Daoy (cell line): ENCODE data around the gene ERP29. TPM values are rescaled to one million over a fixed set of nuclear protein-coding genes. Genes with fewer than 3 reads are reported as not detected.
A peak's percentile ranks its signal among the peaks of the same experiment; 100 is the strongest.
"Not testable (repeated sequence)": the region's sequence is repeated elsewhere in the genome, so short reads cannot be mapped to it uniquely, and the experiment has no call there.

ENCODE experiments used
- DNase-seq: peaks from one replicate; pipeline ENCODE4 v3.0.0-alpha.2; 2015; ENCODE audit warnings: low read depth
- total RNA-seq: library from RNA; depleted of rRNA; stranded (reverse); fragments of >200 nt; shearing (Covaris generic); gene quantifications from 2 replicates; pipeline ENCODE4 v1.2.3, GENCODE V29; 2014

ERP29 gene
- total RNA-seq, 1 experiment from 2014 or later: 54.2 TPM

DNA sequence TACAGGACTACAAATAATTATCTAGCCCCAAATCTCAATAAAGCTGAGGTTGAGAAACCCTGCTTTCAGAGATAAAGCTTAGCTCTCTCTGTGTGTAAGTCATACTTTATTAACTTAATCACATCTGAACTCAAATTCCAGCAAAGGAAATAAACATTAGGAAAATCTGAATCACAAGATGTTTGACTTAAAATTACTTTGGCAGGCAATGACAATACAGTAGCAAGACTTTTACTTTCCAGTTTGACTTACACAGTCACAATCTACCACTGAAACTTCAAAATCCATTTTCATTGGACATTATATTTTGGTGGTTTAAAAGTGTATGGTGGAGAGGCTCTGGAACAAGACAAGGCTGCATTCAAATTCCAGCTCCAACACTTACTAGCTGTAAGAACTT is 11.7 kb upstream of the ERP29 start:
- DNase-seq: no peak

DNA sequence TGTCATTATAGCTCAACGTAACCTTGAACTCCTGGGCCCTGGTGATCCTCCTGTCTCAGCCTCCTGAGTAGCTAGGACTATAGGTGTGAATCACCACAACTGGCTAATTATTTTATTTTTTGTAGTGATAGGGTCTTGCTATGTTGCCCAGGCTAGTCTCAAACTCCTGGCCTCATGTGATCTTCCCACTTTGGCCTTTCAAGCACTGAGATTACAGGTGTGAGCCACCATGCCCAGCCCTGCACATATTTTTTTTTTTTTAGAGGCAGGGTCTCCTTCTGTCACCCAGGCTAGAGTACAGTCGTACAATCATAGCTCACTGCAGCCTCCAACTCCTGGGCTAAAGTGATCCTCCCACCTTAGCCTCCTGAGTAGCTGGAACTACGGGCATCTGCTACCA is 9.2 kb upstream of the ERP29 start:
- DNase-seq: no peak

DNA sequence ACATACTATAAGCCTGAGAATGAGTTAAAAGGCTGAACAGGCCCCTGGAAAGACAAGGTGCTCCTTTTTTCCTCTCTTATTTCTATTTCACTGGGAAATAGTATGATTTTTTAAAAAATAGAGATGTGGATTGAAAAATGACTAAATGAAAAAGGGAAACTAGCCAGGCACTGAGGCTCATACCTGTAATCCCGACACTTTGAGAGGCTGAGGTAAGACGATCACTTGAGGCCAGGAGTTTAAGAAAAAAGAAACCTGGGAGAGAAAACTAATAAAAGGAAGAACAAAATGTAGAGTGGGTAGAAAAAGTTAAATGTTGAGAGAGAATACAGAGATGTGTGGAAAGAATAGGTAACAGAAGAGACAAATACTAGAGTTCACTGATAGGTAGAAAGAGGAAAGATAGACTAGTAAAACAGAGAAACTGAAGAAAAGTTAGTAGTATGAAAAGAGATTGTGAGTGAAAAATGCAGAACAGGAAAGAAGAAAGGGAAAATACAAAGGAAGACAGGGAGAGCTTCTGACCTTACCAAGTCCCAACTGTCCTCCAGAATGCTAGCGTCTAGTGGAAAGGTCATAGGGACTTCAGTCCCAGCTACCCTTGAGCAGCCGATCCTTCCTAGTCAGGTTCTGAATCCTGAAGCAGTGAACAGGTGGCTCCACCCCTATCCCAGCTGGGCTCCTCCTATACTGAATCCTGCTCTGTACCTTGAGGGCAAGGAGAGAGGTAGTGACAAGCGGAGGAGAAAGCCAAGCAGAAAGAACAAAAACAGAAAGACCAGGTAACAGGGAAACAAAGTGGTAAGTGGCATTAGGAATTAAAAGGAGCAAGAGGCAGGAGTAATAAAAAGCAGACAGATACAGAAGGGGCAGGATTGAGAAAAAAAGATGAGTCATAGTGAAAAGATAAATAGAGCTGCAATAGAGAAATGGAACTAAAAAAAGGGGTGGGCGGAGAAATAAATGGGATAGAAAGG is 7.5 kb upstream of the ERP29 start:
- DNase-seq: no peak

DNA sequence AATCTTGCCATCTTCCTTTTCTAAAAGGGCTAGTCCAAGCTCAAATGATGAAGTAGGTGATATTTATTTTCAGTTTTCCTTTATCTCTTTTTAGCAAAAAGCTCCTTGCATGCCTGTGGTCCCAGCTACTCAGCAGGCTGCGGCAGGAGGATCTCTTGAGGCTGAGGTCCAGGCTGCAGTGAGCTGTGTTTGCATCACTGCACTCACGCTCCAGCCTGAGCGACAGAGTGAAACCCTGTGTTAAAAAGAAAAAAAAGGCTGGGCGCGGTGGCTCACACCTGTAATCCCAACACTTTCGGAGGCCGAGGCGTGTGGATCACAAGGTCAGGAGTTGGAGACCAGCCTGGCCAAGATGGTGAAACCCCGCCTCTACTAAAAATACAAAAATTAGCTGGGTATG is 5.3 kb upstream of the ERP29 start:
- no peak for DNase-seq

DNA sequence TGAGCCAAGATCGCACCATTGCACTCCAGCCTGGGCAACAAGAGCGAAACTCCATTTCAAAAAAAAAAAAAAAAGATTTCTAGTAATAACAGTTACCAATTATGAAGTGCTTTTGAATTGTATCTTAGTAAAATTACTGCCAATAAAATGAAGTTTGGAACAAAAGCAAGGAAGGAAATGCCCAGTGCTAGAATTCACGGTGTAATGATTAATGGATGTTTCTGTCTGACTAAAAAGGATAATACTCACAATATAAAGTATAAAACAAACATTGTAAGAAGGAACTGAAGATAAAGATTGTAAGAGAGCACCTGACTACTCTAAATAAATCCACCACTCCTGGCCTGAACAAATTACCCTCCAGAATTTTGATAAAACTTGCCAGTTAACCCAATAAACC is 4.3 kb upstream of the ERP29 start:
- no peak for DNase-seq

DNA sequence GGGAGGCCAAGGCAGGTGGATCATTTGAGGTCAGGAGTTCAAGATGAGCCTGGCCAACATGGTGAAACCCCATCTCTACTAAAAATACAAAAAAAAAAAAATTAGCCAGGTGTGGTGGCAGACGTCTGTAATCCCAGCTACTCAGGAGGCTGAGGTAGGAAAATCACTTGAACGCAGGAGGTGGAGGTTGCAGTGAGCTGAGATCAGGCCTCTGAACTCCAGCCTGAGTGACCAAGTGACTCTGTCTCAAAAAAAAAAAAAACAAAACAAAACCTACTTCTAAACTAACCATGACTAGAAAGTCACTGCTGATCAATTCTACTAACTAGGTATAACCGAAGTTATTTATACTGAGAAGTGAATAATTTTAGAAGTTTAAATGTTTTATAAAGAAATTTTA is 3.6 kb upstream of the ERP29 start:
- not testable (repeated sequence) for DNase-seq

DNA sequence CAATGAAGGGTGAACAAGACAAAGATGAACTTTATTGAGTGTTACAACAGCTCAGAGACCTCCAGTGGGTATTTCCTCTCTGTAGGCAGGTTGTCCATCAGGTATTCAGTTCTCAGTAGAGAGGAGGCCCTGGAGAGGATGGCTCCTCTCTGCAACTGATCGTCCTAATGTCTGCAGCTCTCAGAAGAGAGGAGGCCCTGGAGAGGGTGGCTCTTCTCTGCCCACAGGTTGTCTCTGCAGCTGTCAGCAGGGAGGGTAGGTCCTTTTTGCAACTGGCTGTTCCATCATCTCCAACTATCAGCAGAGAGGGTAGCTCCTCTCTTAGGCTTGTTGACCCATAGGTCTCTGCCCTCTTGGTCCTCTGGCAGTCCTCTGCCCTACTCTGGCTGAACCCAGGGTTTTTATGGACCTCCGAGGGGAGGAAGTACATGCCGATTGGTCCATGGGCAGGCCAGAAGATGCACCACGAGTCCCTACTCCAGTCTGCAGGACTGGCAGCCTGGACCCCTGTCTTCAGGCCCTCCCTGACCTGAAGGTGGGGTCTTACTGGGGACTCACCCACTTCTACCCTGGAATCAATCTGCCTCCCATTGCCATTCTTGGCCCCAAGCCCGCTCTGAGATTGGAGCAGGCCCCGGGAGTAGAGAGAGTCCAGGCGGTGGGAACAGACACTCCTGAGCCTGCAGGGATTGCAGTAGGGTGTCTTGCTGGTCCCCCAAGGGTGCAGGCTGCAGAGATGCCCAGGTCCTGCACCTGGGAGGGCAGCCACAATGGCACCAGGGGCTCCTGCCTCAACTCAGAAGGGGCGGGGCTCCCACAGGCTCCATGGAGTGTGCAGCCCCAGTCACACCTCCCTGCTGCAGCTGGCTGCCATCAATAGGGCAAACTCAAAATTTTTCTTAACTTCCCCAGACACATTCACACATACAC is 2.5 kb upstream of the ERP29 start:
- DNase-seq: no peak

DNA sequence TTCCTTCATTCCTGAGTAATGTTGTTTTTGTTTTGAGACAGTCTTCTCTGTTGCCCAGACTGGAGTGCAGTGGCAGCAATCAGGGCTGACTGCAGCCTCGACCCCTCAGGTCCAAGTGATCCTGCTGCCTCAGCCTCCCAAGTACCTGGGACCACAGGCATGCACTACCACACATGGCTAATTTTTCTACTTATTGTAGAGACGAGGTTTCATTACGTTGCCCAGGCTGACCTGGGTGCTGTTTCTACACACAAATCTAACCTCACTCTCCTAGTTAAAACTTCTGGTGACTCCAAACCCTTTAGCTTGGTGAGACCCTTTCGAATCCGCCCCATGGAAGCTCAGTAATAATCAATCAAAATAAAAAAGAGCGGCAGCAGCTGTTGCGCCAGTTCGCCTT is 1.5 kb upstream of the ERP29 start:
- DNase-seq: no peak

DNA sequence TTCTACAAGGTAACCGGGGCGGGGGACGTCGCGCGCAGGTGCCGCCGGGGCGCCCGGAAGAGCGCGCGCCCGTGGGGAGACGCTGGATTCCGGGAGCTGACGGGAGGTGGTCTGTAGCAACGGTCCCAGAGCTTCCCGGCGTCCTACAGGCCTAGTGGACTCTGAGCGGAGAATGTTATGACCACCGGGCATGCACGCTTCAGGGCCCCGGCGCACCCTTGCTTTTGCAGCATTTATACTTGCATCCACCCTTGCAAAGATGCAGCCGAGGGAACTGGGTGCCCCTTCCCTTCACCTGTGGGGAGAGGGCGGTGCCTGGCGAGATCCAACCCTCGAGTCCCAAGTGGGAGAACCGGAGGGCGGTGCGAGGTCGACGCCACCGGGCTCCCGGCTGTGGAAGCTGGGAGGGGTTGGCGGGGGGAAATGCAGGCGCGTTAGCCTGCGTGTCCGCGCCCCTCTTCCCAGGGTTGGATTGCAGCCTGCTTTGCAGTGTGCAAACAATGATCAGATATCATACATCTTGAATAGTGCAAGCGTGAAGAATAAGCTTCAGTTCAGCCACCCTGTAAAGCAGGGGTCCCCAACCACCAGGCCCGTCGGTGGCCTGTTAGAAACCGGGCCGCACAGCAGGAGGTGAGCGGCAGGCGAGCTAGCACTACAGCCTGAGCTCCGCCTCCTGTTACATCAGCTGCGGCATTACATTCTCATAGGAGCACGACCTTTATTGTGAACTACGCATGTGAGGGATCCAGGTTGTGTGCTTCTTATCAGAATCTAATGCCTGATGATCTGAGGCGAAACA is 576 bp downstream of the ERP29 start:
- peak; percentile 83 for DNase-seq

DNA sequence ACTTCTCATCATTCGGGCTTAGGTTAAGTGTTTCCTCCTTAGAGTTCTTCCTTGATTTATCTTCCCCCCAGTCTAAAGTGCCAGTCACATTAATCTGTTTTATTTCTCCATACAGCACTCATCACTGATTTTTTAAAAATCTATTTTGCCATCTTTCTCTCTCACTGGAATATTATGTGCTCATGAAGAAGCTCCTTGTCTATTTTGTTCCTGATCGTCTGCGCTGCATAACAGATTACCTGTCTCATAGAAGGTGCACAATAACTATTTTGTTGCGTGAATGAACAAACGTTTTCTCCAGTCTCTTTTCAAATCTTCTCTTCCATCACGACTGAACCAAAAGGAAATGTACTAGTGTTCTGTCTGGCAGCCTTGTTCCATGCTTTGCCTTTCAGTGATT is 2.7 kb downstream of the ERP29 start:
- DNase-seq: no peak

DNA sequence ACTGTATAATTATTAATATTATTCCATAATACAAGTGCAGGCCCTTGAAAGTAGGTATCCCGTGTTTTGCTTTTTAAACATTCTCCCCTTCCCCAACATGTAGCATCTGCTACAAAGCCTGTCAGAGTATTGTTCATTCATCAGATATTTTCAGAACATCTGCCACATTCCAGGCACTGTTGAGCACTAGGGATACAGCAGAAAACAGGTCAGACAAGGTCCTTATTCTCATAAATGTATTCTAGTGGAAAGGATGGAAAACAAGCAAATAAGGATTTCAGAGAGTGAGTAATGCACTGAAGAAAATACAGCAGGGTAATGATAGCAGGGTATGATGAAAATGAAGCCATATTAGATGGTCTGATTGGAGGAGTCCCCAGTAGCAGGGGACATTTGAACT is 3.8 kb downstream of the ERP29 start:
- no peak for DNase-seq

DNA sequence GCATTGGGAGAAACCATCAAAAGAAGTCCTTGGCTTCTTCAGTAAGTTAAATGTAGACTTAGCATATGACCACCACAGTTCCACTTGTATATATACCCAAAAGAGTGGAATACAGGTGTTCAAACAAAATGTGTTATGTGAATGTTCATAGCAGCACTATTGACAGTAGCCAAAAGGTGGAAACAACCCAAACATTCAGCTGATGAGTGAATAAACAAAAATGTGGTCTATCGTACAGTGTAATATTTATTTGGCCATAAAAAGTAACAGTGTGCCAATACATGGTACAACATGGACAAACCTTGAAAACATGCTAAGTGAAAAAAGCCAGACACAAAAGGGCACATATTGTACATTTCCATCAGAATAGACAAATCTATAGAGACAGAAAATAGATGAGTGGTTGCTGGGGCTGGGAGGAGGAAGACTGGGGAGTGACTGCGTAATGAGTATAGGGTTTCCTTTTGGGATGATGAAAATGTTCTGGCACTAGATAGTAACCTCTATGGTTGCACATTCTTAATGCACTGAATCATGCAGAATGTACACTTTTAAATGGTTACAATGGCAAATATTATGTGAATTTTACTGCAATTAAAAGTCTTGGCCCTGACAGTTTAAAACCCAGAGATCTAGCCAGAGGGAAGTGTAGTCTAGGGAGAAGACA is 5.5 kb downstream of the ERP29 start:
- peak; percentile 48 for DNase-seq

DNA sequence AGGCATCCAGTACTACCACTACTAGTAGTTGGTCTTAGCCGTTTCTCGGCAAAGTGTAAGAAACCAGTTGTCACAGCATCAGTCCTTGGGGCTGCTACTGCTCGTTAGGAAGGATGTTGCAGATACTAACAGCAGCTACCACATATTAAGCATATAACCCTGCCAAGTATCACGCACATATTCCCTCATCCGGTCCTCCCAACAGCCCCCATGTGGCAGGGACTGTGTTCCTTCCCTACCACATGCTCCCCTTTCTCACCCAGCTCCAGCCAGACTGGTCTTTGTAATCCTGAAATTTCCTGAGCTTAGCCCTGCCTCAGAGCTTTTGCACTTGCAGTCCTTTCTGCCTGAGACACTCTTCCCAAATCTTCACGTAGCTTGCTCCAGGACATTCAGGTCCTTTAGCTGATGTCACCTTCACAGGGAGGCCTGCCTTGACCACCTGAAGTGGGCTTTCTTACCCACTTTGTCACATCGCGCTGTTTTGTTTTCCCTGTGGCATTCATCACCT is 7.8 kb downstream of the ERP29 start:
- no peak for DNase-seq

DNA sequence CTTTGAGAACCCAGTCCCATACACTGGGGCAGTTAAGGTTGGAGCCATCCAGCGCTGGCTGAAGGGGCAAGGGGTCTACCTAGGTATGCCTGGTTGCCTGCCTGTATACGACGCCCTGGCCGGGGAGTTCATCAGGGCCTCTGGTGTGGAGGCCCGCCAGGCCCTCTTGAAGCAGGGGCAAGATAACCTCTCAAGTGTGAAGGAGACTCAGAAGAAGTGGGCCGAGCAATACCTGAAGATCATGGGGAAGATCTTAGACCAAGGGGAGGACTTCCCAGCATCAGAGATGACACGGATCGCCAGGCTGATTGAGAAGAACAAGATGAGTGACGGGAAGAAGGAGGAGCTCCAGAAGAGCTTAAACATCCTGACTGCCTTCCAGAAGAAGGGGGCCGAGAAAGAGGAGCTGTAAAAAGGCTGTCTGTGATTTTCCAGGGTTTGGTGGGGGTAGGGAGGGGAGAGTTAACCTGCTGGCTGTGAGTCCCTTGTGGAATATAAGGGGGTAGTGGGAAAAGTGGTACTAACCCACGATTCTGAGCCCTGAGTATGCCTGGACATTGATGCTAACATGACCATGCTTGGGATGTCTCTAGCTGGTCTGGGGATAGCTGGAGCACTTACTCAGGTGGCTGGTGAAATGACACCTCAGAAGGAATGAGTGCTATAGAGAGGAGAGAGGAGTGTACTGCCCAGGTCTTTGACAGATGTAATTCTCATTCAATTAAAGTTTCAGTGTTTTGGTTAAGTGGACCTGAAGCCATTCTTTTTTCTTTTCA is 9.2 kb downstream of the ERP29 start:
- DNase-seq: no peak

DNA sequence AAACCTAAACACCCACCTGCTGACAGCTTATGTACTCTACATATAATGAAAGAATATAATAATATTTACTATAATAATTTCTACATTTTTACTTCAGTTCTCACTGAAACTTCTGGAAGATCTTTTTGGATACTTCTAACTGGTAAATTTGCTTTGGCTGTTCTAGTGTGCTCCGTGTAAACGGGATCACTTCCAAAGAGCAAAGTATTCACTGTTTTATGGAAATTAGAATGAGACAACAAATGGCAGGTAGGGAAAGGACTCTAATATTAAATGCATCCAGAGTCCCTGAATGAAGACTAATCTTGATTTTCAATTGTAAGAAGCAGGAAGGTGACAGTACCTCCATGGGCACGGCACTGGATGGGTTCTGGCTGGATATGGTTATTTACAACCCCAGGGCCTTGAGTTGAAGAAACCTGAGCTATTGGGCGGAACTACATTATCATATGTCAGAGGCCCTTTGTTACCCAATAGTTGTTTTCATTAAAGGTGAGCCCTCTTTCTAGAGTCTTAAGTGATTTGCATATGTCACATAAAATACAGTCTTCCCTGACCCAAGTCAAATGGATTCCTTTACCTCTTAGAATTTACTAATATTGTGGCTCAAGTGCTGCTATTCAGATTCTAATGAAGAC is 10.7 kb downstream of the ERP29 start:
- DNase-seq: no peak

DNA sequence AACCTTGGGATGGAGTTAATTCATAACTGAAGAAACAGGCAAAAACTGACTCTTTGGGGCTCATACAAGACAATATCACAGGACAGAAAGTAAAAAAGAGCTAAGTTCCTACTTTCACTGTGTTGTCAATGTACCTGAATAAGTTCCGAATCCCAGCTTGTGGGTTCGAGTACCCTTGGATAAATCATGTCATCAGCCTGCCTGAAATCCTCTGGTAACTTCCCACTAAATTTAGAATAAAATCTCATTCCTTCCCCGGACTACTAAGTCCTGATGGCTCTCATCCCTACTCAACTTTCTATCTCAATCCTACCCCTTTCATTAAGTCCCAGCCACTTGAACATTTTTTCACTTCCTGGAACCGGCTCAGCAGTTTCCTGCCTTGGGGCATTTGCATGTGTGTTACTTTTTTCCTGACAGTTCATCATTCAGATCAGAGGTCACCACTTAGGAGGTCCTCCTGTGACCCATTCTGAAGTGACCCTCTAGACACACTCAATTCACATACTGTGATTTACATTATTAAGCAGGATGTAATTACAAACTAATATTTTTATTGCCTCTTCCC is 12.7 kb downstream of the ERP29 start:
- DNase-seq: no peak

DNA sequence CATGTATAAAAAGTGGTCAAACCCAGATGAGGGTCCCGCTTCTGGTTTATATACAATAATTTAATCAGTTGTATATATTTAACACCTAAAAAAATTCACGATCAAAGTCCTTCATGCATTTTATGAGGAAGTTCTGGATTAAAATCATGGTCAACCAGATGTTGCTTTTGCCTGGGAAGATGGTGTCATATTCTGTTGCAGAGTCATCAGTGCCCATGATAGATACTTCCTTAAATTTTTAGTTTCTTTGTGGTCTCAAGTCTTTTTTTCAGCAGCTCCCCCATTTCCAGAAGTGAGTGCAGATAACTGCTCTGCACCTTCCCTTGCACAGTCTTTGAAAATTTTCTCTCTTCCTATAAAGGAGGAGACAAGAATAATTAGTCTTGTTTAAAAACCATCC is 16.1 kb downstream of the ERP29 start:
- no peak for DNase-seq

DNA sequence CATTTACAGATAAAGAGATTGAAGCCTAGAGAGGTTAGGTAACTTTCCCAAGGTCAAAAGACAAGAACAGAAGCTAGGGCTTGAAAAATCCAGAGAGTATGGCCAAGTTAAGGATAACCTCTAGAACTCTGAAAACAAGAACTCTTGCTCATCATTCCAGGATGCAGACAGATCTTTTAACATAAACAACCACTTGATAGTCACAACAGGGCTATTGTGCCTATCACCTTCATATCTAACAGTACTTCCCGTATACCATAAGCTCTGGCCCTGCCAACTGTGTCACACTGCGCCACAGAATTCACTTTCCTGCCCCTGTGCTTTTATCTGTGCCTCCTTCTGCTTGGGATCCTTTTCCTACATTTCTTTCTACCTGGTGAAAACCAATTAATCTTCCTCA is 18.2 kb downstream of the ERP29 start:
- no peak for DNase-seq

DNA sequence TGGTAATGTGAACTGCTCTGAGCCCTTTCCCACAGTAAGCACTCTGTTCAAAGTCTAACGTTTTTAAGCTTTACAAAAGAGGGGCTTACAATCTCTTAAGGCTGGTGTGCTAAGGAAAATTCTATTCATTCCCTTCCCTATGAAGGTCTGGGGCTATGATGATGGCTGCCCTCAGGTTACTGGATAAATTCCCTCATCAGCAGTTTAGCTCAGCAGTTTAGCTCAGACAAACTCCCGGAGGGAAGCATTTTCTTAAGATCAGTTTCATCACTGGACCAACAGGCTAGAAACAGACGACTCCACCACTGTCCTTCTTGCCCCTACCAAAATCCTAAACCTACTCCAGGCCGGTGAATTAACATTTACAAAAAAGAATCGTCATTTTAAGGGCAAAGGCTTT is 19.1 kb downstream of the ERP29 start:
- no peak for DNase-seq
